ENCODE measurements around the gene C1orf35. TPM values are rescaled to one million over a fixed set of nuclear protein-coding genes. Genes with fewer than 3 reads are reported as not detected.

C1orf35 gene
- total RNA-seq, 1 donor: 5.4 TPM

DNA sequence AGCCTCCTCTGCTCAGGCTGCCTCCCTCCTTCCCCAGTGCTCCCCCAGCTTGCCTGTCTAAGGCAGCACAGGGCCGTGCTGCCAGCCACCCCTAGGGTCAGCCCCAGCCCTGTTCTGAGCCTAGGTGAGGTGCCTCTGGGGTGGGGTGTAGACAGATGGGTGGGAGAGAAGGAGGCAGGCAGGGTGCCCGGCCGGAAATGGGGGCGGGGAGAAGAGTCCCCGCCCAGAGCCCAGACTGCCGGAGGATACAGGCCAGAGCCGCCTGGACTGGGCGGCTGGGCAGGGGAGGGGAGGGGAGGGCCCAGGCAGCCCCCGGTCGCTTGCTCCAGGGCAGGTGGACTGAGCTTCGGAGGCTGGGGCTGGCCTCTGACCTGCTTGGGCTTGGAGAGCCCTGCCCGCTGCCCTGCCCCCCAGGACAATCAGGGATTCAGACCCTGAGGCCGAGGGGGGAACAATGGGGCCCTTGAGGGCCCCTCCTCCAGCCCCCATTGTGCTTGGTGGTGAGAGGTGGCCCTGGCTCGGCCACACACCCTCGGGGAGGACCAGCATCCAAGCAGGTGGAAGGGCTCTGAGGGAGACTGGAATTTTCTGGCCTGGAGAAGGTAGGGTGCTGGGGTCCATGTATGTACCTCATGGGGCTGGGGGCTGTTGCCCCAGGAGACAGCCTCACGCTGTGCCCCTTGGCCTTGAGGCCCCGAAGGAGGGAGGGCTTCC, 46.4 kb upstream of the C1orf35 start, which contains the start of gene GJC2:
Gene GJC2 (plus strand): TSS at position 525 of the 714 bp plus-strand sequence. CDS start 7,829 bp downstream, outside the sequence.
- no peaks in the 10 kb centered on the region for H3K9me3 ChIP-seq (ENCODE audit: low read depth, low read length)
- peaks cover 4% of the 10 kb centered on the region for H3K36me3 ChIP-seq (ENCODE audit: insufficient read depth, low read length)
- DNase-seq (ENCODE audit: insufficient read length, low spot score, missing footprints): peak; percentile 94
- H2AFZ ChIP-seq (ENCODE audit: low read length): no peak within 1 kb of the TSS
- H3K27ac ChIP-seq (ENCODE audit: low read depth, low read length): peak within 1 kb of the TSS; percentile 37
- peaks cover 19% of the 10 kb centered on the region for H3K4me1 ChIP-seq (ENCODE audit: insufficient read depth, low read length)
- peaks cover 63% of the 10 kb centered on the region for H3K79me2 ChIP-seq (ENCODE audit: insufficient read depth, low read length)
- H3K4me3 ChIP-seq (ENCODE audit: insufficient read depth, low read length): no peak within 1 kb of the TSS
- peaks cover 45% of the 10 kb centered on the region for H4K20me1 ChIP-seq (ENCODE audit: insufficient read depth, low read length)
- H3K27me3 ChIP-seq (ENCODE audit: insufficient read depth, low read length): no peaks in the 10 kb centered on the region
- TF ChIP-seq, protein P1, sequence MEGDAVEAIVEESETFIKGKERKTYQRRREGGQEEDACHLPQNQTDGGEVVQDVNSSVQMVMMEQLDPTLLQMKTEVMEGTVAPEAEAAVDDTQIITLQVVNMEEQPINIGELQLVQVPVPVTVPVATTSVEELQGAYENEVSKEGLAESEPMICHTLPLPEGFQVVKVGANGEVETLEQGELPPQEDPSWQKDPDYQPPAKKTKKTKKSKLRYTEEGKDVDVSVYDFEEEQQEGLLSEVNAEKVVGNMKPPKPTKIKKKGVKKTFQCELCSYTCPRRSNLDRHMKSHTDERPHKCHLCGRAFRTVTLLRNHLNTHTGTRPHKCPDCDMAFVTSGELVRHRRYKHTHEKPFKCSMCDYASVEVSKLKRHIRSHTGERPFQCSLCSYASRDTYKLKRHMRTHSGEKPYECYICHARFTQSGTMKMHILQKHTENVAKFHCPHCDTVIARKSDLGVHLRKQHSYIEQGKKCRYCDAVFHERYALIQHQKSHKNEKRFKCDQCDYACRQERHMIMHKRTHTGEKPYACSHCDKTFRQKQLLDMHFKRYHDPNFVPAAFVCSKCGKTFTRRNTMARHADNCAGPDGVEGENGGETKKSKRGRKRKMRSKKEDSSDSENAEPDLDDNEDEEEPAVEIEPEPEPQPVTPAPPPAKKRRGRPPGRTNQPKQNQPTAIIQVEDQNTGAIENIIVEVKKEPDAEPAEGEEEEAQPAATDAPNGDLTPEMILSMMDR (IDR thresholded peaks at IDR 0.05; ENCODE audit: extremely low read depth, low read depth, low read length): no peak
- peak within 1 kb of the TSS; percentile 4 for H3K4me2 ChIP-seq (ENCODE audit: insufficient read depth, low read length)

DNA sequence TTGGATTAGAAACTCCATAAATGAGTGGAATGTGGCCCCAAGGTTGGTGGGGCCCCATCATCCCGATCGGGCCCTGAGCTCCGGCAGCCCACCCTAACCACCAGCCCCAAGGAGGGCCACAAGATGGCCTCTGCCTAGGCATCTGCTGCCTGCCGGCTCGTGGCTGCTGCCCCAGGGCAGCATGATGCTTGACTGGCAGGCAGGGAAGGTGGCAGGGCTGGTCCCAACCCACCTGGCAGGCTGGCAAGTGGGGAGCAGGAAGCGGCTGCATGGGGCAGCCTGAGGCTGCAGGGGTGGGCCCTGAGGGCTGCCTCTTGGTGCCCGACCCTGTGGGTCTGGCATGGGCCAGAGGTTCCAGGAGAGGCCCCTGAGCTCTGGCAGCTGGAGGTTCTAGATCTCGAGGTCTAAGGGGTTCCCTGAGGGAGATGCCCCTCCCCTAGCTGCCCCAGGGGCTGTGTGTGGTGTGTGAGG, 45.8 kb upstream of the C1orf35 start:
- no peaks in the 10 kb centered on the region for H3K9me3 ChIP-seq (ENCODE audit: low read depth, low read length)
- H3K4me3 ChIP-seq (ENCODE audit: insufficient read depth, low read length): no peak overlapping the region
- peaks cover 19% of the 10 kb centered on the region for H3K4me1 ChIP-seq (ENCODE audit: insufficient read depth, low read length)
- TF ChIP-seq, protein P1 (IDR thresholded peaks at IDR 0.05; ENCODE audit: extremely low read depth, low read depth, low read length): no peak
- no peak overlapping the region for H2AFZ ChIP-seq (ENCODE audit: low read length)
- H3K27me3 ChIP-seq (ENCODE audit: insufficient read depth, low read length): no peaks in the 10 kb centered on the region
- DNase-seq (ENCODE audit: insufficient read length, low spot score, missing footprints): peak; percentile 77
- no peak overlapping the region for H3K4me2 ChIP-seq (ENCODE audit: insufficient read depth, low read length)
- H3K27ac ChIP-seq (ENCODE audit: low read depth, low read length): no peak overlapping the region
- H4K20me1 ChIP-seq (ENCODE audit: insufficient read depth, low read length): peaks cover 48% of the 10 kb centered on the region
- peaks cover 4% of the 10 kb centered on the region for H3K36me3 ChIP-seq (ENCODE audit: insufficient read depth, low read length)
- H3K79me2 ChIP-seq (ENCODE audit: insufficient read depth, low read length): peaks cover 69% of the 10 kb centered on the region

DNA sequence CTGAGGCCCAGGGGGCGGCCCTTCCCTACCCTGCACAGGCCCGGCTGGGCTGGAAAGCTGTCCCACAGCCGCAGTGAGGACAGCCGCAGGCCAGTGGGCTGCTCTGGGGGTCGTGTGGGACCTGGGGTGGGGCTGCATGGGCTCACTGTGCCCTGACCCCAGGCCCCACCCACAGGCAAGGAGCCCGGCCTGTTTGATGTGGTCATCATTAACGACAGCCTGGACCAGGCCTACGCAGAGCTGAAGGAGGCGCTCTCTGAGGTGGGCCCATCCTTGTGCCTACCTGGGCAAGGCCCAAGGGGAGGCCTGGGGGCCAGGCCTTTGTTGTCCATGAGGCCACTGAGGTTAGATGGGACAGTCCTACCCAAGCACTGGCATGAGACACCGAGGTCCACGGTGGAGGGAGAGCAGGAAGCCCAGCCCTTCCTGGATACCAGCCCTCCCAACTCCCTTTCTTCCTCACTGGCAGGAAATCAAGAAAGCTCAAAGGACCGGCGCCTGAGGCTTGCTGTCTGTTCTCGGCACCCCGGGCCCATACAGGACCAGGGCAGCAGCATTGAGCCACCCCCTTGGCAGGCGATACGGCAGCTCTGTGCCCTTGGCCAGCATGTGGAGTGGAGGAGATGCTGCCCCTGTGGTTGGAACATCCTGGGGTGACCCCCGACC, 45.2 kb upstream of the C1orf35 start:
- H3K79me2 ChIP-seq (ENCODE audit: insufficient read depth, low read length): peaks cover 75% of the 10 kb centered on the region

More for the DNA sequence above, 45.2 kb upstream of the C1orf35 start:
- H2AFZ ChIP-seq (ENCODE audit: low read length): no peak overlapping the region
- peaks cover 54% of the 10 kb centered on the region for H4K20me1 ChIP-seq (ENCODE audit: insufficient read depth, low read length)
- no peak overlapping the region for H3K27ac ChIP-seq (ENCODE audit: low read depth, low read length)
- H3K27me3 ChIP-seq (ENCODE audit: insufficient read depth, low read length): no peaks in the 10 kb centered on the region
- H3K36me3 ChIP-seq (ENCODE audit: insufficient read depth, low read length): peaks cover 4% of the 10 kb centered on the region
- peaks cover 19% of the 10 kb centered on the region for H3K4me1 ChIP-seq (ENCODE audit: insufficient read depth, low read length)
- TF ChIP-seq, protein P1 (IDR thresholded peaks at IDR 0.05; ENCODE audit: extremely low read depth, low read depth, low read length): no peak
- H3K4me3 ChIP-seq (ENCODE audit: insufficient read depth, low read length): no peak overlapping the region
- no peak overlapping the region for H3K4me2 ChIP-seq (ENCODE audit: insufficient read depth, low read length)
- no peaks in the 10 kb centered on the region for H3K9me3 ChIP-seq (ENCODE audit: low read depth, low read length)
- peak; percentile 75 for DNase-seq (ENCODE audit: insufficient read length, low spot score, missing footprints)

Data from osteoblast (primary cell).